ENCODE results near the gene ZNF648.

GRCh38 chr1:182080955-182081582 is 19.6 kb upstream of the ZNF648 start:
- TF ChIP-seq SUZ12 (IDR thresholded peaks at IDR 0.05) (no peak), TARDBP (IDR thresholded peaks at IDR 0.05) (no peak), BHLHE40 (IDR thresholded peaks at IDR 0.05; ENCODE audit: borderline replicate concordance) (no peak), FOXM1 (IDR thresholded peaks at IDR 0.05; ENCODE audit: borderline replicate concordance) (no peak), ARNT (IDR thresholded peaks at IDR 0.05) (no peak), L3MBTL2 (conservative IDR thresholded peaks at IDR 0.05) (no peak), ELF4 (IDR thresholded peaks at IDR 0.05) (no peak), SP1 (IDR thresholded peaks at IDR 0.05) (no peak), LEF1 (IDR thresholded peaks at IDR 0.05; ENCODE audit: borderline replicate concordance) (no peak), NFRKB (IDR thresholded peaks at IDR 0.05) (no peak), FOXK2 (IDR thresholded peaks at IDR 0.05) (no peak)

Measured in HEK293T (cell line).